Uterus (tissue), 2 donors: ENCODE results near the gene DDX24.

Experiments used
- CTCF ChIP-seq, 4 experiments: fragments of 200-600 bp in 2 of 4; fragments of 450-650 bp in 2 of 4; sonication (generic) in 2 of 4; IDR thresholded peaks; one replicate each; pipeline ENCODE4 v1.5.1; 2016 to 2019; ENCODE audit warnings: antibody characterized with exemption in 4 of 4, mild to moderate bottlenecking in 2 of 4, moderate library complexity in 1 of 4
- POLR2A ChIP-seq, 2 donors: fragments of 450-650 bp; IDR thresholded peaks; one replicate each; pipeline ENCODE4 v1.6.1; 2016; ENCODE audit warnings: antibody characterized with exemption in 2 of 2, mild to moderate bottlenecking in 1 of 2, moderate library complexity in 1 of 2

GRCh38 chr14:94115058-94115591 lies 34.1 kb upstream of the DDX24 start:
- no peak for TF ChIP-seq CTCF (IDR thresholded peaks at IDR 0.05)
- peak in 1 of 2 donors; percentile 30 for TF ChIP-seq POLR2A (IDR thresholded peaks at IDR 0.05)
